Measurements from ENCODE around the gene ANO10. TPM values are rescaled to one million over a fixed set of nuclear protein-coding genes. Genes with fewer than 3 reads are reported as not detected.
"Not testable (repeated sequence)": the region's sequence is repeated elsewhere in the genome, so short reads cannot be mapped to it uniquely, and the experiment has no call there.

The ANO10 gene
- total and polyA plus RNA-seq, 7 donors: 10.3 to 18.8 (median 13.1) TPM

DNA sequence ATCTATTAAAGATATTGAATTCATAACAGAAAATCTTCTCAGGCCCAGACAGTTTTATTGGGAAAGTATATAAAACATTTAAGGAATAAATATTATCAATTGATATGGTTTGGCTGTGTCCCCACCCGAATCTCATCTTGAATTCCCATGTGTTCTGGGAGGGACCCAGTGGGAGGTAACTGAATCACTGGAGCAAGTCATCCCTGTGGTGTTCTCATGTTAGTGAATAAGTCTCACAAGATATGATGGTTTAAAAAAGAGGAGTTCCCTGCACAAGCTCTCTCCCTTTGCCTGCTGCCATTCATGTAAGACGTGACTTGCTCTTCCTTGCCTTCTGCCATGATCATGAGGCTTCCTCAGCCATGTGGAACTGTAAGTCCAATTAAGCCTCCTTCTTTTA is 160.5 kb downstream of the ANO10 start:
- ATAC-seq: no peak
- 87 to 94% (median 91%) methylated on average over 2 of the region's 2 CpGs for WGBS, 3 donors
- no peak for DNase-seq
- intact Hi-C loops (cut with DNase I): no loop called here
- H3K4me1 ChIP-seq: no peaks in the 10 kb centered on the region
- no peaks in the 10 kb centered on the region for H3K36me3 ChIP-seq (ENCODE audit: insufficient read depth in 1 of 2, low read depth in 1 of 2)
- H3K9me3 ChIP-seq: no peaks in the 10 kb centered on the region
- no peaks in the 10 kb centered on the region for H3K27me3 ChIP-seq (ENCODE audit: insufficient read depth in 3 of 3, low read length in 2 of 3)
- no peak for TF ChIP-seq CTCF (IDR thresholded peaks at IDR 0.05)
- no peak overlapping the region for H3K27ac ChIP-seq
- no peak overlapping the region for H3K4me3 ChIP-seq

DNA sequence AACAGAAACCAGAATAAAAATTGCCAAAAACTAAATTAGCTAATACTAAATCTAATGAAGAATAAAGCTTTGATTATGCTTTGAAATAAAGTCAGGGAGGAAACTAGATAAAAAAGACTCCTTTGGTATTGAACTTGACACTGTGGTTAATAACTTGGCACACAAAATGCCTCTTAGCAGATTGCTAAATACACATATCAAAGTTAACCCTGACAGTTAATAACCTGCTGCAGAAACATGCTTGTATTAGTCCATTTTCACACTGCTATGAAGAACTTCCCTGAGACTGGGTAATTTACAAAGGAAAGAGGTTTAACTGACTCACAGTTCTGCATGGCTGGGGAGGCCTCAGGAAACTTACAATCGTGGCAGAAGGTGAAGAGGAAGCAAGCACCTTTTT is 164.8 kb downstream of the ANO10 start:
- 63 to 69% (median 65%) methylated on average over 1 of the region's 1 CpG for WGBS, 3 donors
- H3K4me1 ChIP-seq; DNase-seq; H3K9me3 ChIP-seq; H3K27me3 ChIP-seq (ENCODE audit: insufficient read depth in 3 of 3, low read length in 2 of 3); intact Hi-C loops (cut with DNase I); H3K27ac ChIP-seq; ATAC-seq; H3K4me3 ChIP-seq; H3K36me3 ChIP-seq (ENCODE audit: insufficient read depth in 1 of 2, low read depth in 1 of 2): not testable (repeated sequence)

DNA sequence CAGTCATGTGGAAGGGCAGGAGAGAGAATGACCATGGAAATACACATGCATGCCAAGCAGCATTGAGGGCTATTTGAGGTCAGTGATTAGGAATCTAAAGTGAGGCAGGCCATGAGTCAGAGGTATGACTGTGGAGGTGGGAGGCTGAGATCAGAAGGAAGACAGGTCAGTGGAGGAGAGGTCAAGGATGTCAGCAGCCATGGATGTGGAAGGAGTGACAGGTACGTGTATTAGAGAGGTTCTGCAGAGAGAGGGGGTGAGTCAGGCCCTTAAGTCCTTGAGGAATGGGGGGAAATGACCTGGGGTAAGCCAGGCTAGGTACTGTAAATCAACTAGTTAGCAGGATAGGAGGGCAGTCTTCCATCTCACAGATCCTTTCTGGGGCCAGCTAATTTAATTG is 166.6 kb downstream of the ANO10 start:
- WGBS, 3 donors: 83 to 88% (median 87%) methylated on average over 1 of the region's 1 CpG

GRCh38 chr3:43453981-43454380 is 167.8 kb downstream of the ANO10 start:
- ATAC-seq (no peak), DNase-seq (no peak)
- H3K9me3 ChIP-seq: no peaks in the 10 kb centered on the region
- H3K4me1 ChIP-seq: no peaks in the 10 kb centered on the region
- TF ChIP-seq CTCF (IDR thresholded peaks at IDR 0.05): no peak
- no peak overlapping the region for H3K4me3 ChIP-seq
- H3K36me3 ChIP-seq (ENCODE audit: insufficient read depth in 1 of 2, low read depth in 1 of 2): no peaks in the 10 kb centered on the region
- no peaks in the 10 kb centered on the region for H3K27me3 ChIP-seq (ENCODE audit: insufficient read depth in 3 of 3, low read length in 2 of 3)
- 69 to 91% (median 90%) methylated on average over 1 of the region's 1 CpG for WGBS, 3 donors
- H3K27ac ChIP-seq: no peak overlapping the region
- intact Hi-C loops (cut with DNase I): no loop called here

More for the DNA sequence above, 166.6 kb downstream of the ANO10 start:
- H3K4me1 ChIP-seq: no peaks in the 10 kb centered on the region
- H3K27ac ChIP-seq: no peak overlapping the region
- ATAC-seq (peak; percentile 43 to 85 (median 53)), DNase-seq (no peak)
- no peak overlapping the region for H3K4me3 ChIP-seq
- intact Hi-C loops (cut with DNase I): no loop called here
- H3K9me3 ChIP-seq: no peaks in the 10 kb centered on the region
- H3K36me3 ChIP-seq (ENCODE audit: insufficient read depth in 1 of 2, low read depth in 1 of 2): no peaks in the 10 kb centered on the region
- no peak for TF ChIP-seq CTCF (IDR thresholded peaks at IDR 0.05)
- no peaks in the 10 kb centered on the region for H3K27me3 ChIP-seq (ENCODE audit: insufficient read depth in 3 of 3, low read length in 2 of 3)

GRCh38 chr3:43451670-43452254 is 170.0 kb downstream of the ANO10 start:
- H3K4me3 ChIP-seq: no peak overlapping the region
- intact Hi-C loops (cut with DNase I): no loop called here
- no peaks in the 10 kb centered on the region for H3K4me1 ChIP-seq
- no peaks in the 10 kb centered on the region for H3K9me3 ChIP-seq
- H3K36me3 ChIP-seq (ENCODE audit: insufficient read depth in 1 of 2, low read depth in 1 of 2): no peaks in the 10 kb centered on the region
- no peak for TF ChIP-seq CTCF (IDR thresholded peaks at IDR 0.05)
- no peaks in the 10 kb centered on the region for H3K27me3 ChIP-seq (ENCODE audit: insufficient read depth in 3 of 3, low read length in 2 of 3)
- ATAC-seq (no peak), DNase-seq (no peak)
- H3K27ac ChIP-seq: no peak overlapping the region
- WGBS, 3 donors: 98 to 100% (median 99%) methylated on average over 2 of the region's 2 CpGs
